Left cardiac atrium (tissue), 4 donors: ENCODE data around the gene CDC25B. TPM values are rescaled to one million over a fixed set of nuclear protein-coding genes. Genes with fewer than 3 reads are reported as not detected.

ENCODE experiments used
- ATAC-seq, 2 donors: fragments of 200-7000 bp; cut with Tn5 transposase; one replicate each; pipeline ENCODE4 v1.9.1; 2020; ENCODE audit warnings: mild to moderate bottlenecking in 2 of 2, moderate library complexity in 2 of 2
- DNase-seq: peaks from one replicate; pipeline ENCODE4 v3.0.0-alpha.2; 2020
- intact Hi-C, 2 donors: fragments of 100-400 bp; cut with DNase I; formaldehyde crosslinking; loops; one replicate each; pipeline versions ENCODE4 v1.14.1 to v1.15.1; 2022 to 2023
- total RNA-seq, 2 donors: library from RNA; stranded (reverse); fragmentation: NEBNext Ultra II Directional; extraction: Animal tissue kit (Norgen Biotek cat#: 25700); gene quantifications; one replicate each; pipeline ENCODE4 v1.2.1, GENCODE V29; 2021
- donor health status: DM: no; HTN: yes; CAD: no.
- donor health status: DM: no; HTN: yes; CAD: no; lungs with severe emphysema.
- donor health status: DM: yes; HTN: yes; CAD: no.
- donor health status: Dilated cardiomyopathy.

CDC25B gene
- total RNA-seq, 2 donors from 2014 or later = 13.8 to 16.6 TPM

GRCh38 chr20:3760655-3761348, 35.3 kb upstream of the CDC25B start:
- intact Hi-C loops = loop anchor here in 1 of 2 donors (10.0 kb wide), 1 partner anchor 86 kb away; no protein-coding TSS in a partner anchor
- no peak for DNase-seq
- ATAC-seq = no peak

GRCh38 chr20:3763671-3764601, 32.2 kb upstream of the CDC25B start:
- DNase-seq = peak; percentile 16
- intact Hi-C loops = loop anchor here in 1 of 2 donors (10.0 kb wide), 1 partner anchor 89 kb away; no protein-coding TSS in a partner anchor
- ATAC-seq = no peak

GRCh38 chr20:3764659-3765058, 31.5 kb upstream of the CDC25B start:
- DNase-seq = peak; percentile 6
- intact Hi-C loops = loop anchor here in 1 of 2 donors (10.0 kb wide), 1 partner anchor 90 kb away; no protein-coding TSS in a partner anchor
- ATAC-seq = no peak

GRCh38 chr20:3765171-3765882, 30.8 kb upstream of the CDC25B start:
- ATAC-seq (peak in 1 of 2 donors; percentile 3), DNase-seq (peak; percentile 25)
- intact Hi-C loops = loop anchor here in 1 of 2 donors (10.0 kb wide), 1 partner anchor 91 kb away; no protein-coding TSS in a partner anchor

GRCh38 chr20:3766422-3767109, 29.5 kb upstream of the CDC25B start:
- ATAC-seq (no peak), DNase-seq (peak; percentile 19)
- intact Hi-C loops = loop anchor here in 1 of 2 donors (10.0 kb wide), 1 partner anchor 92 kb away; no protein-coding TSS in a partner anchor

- peak in 1 of 2 donors; percentile 5 for ATAC-seq
- intact Hi-C loops = loop anchor here in 1 of 2 donors (10.0 kb wide), 1 partner anchor 92 kb away; no protein-coding TSS in a partner anchor
- DNase-seq = no peak
These were observed 29.0 kb upstream of the CDC25B start for GRCh38 chr20:3767110-3767426.

- intact Hi-C loops = loop anchor here in 1 of 2 donors (10.0 kb wide), 1 partner anchor 93 kb away; no protein-coding TSS in a partner anchor
- DNase-seq = peak; percentile 99
- ATAC-seq = peak; percentile 96
These were observed 28.4 kb upstream of the CDC25B start, which contains the start of gene ADISSP for GRCh38 chr20:3767427-3768341. Gene ADISSP (minus strand): TSS chr20:3767753. CDS start chr20:3760100, 7,653 bp downstream.

GRCh38 chr20:3768342-3769130, 27.6 kb upstream of the CDC25B start:
- intact Hi-C loops = loop anchor here in 1 of 2 donors (10.0 kb wide), 1 partner anchor 94 kb away; no protein-coding TSS in a partner anchor
- ATAC-seq (peak; percentile 51 to 67), DNase-seq (peak; percentile 79)

- intact Hi-C loops = no loop called here
- no peak for DNase-seq
- ATAC-seq = no peak
These were observed 24.5 kb upstream of the CDC25B start for GRCh38 chr20:3771552-3772058.

- DNase-seq (no peak), ATAC-seq (no peak)
- intact Hi-C loops = no loop called here
These were observed 20.5 kb upstream of the CDC25B start for GRCh38 chr20:3775457-3776108.

GRCh38 chr20:3777381-3777715, 18.8 kb upstream of the CDC25B start:
- DNase-seq (no peak), ATAC-seq (peak in 1 of 2 donors; percentile 4)
- intact Hi-C loops = no loop called here

GRCh38 chr20:3777716-3778629, 18.1 kb upstream of the CDC25B start:
- DNase-seq (peak; percentile 79), ATAC-seq (peak; percentile 73 to 82)
- intact Hi-C loops = no loop called here

- no peak for ATAC-seq
- intact Hi-C loops = no loop called here
- no peak for DNase-seq
These were observed 17.1 kb upstream of the CDC25B start for GRCh38 chr20:3778976-3779375.

GRCh38 chr20:3781153-3781910, 14.8 kb upstream of the CDC25B start, which contains the start of gene SPEF1:
Gene SPEF1 (minus strand): TSS chr20:3781448. CDS start chr20:3781287, 161 bp downstream.
- peak; percentile 72 to 74 for ATAC-seq
- intact Hi-C loops = loop anchor here (5.0 to 10.0 kb wide), 2 partner anchors 41 to 63 kb away; partner anchors contain the start of genes AP5S1 (in 1 of the 2) and MAVS (in 1 of the 2)
- peak; percentile 75 for DNase-seq
